ENCODE results near the gene DCST2. TPM values are rescaled to one million over a fixed set of nuclear protein-coding genes. Genes with fewer than 3 reads are reported as not detected.

DCST2 gene
- total and polyA plus RNA-seq, 12 donors: 0.14 to 15.2 (median 1.1) TPM; not detected in 2

DNA sequence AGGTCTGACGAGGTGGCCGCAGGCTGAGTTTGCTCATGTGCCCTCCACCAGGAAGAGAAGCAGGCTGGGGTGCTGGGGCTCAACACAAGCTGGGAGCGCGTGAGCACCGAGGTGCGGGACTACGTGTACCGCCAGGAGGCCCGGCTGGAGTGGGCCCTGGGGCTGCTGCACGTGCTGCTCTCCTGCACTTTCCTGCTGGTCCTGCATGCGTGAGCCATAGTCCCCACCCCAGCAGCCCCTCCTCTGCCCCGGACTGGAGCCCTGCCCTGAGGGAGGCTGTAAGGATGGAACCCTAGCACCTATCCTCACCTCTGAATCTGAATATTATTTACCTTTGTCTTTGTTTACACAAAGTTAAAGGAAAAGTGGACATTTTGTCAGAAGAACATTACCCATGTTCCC, 9.7 kb upstream of the DCST2 start:
- Histone ChIP-seq H3K27ac (no peak overlapping the region), H3K4me1 (replicated peaks in 1 of 2) (peaks cover 3 to 9% of the 10 kb centered on the region in 2 donors), H3K9me3 (replicated peaks in 1 of 3) (no peaks in the 10 kb centered on the region), H3K4me3 (no peak overlapping the region), H3K27me3 (no peaks in the 10 kb centered on the region), H3K36me3 (replicated peaks in 1 of 2) (no peaks in the 10 kb centered on the region)
- WGBS, 4 donors: 81 to 89% (median 84%) methylated on average over 7 to 12 of the region's 12 CpGs
- intact Hi-C loops (cut with DNase I): no loop called here
- TF ChIP-seq, protein P1, sequence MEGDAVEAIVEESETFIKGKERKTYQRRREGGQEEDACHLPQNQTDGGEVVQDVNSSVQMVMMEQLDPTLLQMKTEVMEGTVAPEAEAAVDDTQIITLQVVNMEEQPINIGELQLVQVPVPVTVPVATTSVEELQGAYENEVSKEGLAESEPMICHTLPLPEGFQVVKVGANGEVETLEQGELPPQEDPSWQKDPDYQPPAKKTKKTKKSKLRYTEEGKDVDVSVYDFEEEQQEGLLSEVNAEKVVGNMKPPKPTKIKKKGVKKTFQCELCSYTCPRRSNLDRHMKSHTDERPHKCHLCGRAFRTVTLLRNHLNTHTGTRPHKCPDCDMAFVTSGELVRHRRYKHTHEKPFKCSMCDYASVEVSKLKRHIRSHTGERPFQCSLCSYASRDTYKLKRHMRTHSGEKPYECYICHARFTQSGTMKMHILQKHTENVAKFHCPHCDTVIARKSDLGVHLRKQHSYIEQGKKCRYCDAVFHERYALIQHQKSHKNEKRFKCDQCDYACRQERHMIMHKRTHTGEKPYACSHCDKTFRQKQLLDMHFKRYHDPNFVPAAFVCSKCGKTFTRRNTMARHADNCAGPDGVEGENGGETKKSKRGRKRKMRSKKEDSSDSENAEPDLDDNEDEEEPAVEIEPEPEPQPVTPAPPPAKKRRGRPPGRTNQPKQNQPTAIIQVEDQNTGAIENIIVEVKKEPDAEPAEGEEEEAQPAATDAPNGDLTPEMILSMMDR (IDR thresholded peaks at IDR 0.05): no peak
- no peak for TF ChIP-seq POLR2A (IDR thresholded peaks at IDR 0.05)
- no peak for DNase-seq

DNA sequence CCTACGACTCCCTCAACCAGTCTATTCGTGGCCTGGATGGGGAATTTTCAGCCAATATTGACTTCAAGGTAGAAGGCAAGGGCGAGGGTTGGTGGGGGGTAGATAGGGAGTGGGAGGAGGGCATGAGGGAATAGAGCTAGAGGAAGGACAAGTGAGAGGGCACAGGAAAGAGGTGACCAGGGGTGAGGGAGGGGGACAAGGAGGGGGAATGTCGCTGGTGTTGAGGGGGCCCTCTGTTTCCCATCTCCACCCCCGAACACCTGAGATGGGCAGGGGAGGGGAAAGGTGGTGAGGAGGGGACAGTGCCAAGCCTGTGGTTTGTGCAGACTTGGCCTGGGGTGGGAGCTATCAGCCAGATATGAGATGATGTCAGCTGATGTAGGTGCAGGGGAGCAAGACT, 9.2 kb upstream of the DCST2 start:
- no peak overlapping the region for H3K4me3 ChIP-seq
- peaks cover 3 to 9% of the 10 kb centered on the region in 2 donors for H3K4me1 ChIP-seq (replicated peaks in 1 of 2)
- no peaks in the 10 kb centered on the region for H3K9me3 ChIP-seq (replicated peaks in 1 of 3)
- TF ChIP-seq, protein P1 (IDR thresholded peaks at IDR 0.05): no peak
- no peak for TF ChIP-seq POLR2A (IDR thresholded peaks at IDR 0.05)
- WGBS, 4 donors: 79 to 84% (median 81%) methylated on average over 5 of the region's 5 CpGs
- no peak overlapping the region for H3K27ac ChIP-seq
- intact Hi-C loops (cut with DNase I): no loop called here
- H3K36me3 ChIP-seq (replicated peaks in 1 of 2): no peaks in the 10 kb centered on the region
- no peaks in the 10 kb centered on the region for H3K27me3 ChIP-seq
- no peak for DNase-seq

DNA sequence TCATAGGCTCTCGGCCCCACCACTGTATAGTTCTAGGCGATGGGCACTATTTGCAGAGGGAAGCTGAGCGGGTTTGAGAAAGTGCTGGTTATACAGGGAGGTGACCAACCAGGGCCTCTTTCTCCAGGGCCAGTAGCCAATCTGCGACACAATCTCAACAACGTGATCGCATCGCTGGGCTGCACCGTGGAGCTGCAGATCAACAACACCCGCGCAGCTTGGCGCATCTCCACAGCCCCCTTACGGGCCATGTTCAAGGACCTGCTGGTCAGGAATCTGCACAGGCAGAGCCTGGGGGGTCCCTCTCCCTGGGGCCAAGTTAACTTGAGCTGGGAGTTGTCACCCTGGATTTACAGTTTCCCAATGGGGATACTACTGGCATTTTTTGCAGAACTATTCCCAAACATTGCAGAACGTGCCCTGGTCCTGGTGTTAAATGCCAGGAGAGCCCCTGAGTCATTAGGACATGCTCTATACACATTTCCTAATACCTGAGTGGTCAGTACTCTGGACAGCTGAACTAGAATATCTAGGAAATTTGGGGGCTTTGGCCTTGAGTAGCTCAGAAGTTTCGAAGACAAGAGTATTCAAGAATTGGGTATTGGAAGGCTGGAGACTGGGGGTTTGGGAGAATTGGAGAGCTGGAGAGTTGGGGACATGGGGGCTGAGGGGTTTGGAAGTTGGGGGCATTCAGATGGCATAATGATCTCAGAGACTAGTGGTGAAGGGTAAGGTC, 6.9 kb upstream of the DCST2 start:
- Histone ChIP-seq H3K4me3 (no peak overlapping the region), H3K9me3 (replicated peaks in 1 of 3) (no peaks in the 10 kb centered on the region), H3K27me3 (no peaks in the 10 kb centered on the region), H3K27ac (no peak overlapping the region), H3K36me3 (replicated peaks in 1 of 2) (no peaks in the 10 kb centered on the region), H3K4me1 (replicated peaks in 1 of 2) (peaks cover 3 to 9% of the 10 kb centered on the region in 2 donors)
- TF ChIP-seq POLR2A (IDR thresholded peaks at IDR 0.05): no peak
- TF ChIP-seq, protein P1 (IDR thresholded peaks at IDR 0.05): no peak
- intact Hi-C loops (cut with DNase I): no loop called here
- WGBS, 4 donors: 85 to 92% (median 89%) methylated on average over 10 to 14 of the region's 14 CpGs
- DNase-seq: no peak

DNA sequence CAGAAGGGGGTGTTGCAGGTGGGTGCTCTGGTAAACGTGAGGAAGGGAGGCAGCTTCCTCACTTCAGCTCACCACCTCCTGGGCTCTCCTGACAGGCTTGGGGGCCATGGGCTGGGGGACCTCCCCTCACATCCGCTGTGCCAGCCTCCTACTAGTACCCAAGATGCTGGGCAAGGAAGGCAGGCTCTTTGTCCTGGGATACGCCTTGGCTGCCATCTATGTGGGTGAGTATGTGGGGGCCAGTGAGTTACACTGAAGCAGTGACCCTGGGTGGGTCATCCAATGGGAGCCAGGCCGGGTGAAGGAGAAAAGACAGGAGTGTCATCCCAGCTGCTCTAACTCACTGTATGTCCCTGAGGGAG, 5.7 kb upstream of the DCST2 start:
- WGBS, 4 donors: 66 to 76% (median 73%) methylated on average over 4 of the region's 4 CpGs

More for the DNA sequence above, 5.7 kb upstream of the DCST2 start:
- TF ChIP-seq, protein P1 (IDR thresholded peaks at IDR 0.05): no peak
- no peak for TF ChIP-seq POLR2A (IDR thresholded peaks at IDR 0.05)
- Histone ChIP-seq H3K36me3 (replicated peaks in 1 of 2) (no peaks in the 10 kb centered on the region), H3K27ac (no peak overlapping the region), H3K4me1 (replicated peaks in 1 of 2) (no peaks in the 10 kb centered on the region), H3K27me3 (no peaks in the 10 kb centered on the region), H3K9me3 (replicated peaks in 1 of 3) (no peaks in the 10 kb centered on the region), H3K4me3 (no peak overlapping the region)
- intact Hi-C loops (cut with DNase I): no loop called here
- no peak for DNase-seq
